Left lung (tissue), 10 donors: ENCODE measurements around the gene GRK7. TPM values are rescaled to one million over a fixed set of nuclear protein-coding genes. Genes with fewer than 3 reads are reported as not detected.
A peak's percentile ranks its signal among the peaks of the same experiment; 100 is the strongest.

Source experiments
- ATAC-seq: fragments of 200-7000 bp; cut with Tn5 transposase; one replicate; pipeline ENCODE4 v1.9.1; 2020; ENCODE audit warnings: moderate library complexity
- DNase-seq, 4 donors: peaks; one replicate each; pipeline ENCODE4 v3.0.0-alpha.2; 2013 to 2020
- H3K27ac ChIP-seq, 2 donors: fragments of 200-600 bp; sonication (generic) in 1 of 2; one replicate each; pipeline versions ENCODE4 v1.5.0 to v1.8.0; 2020 to 2021
- H3K27me3 ChIP-seq, 2 donors: fragments of 200-600 bp; sonication (generic) in 1 of 2; one replicate each; pipeline versions ENCODE4 v1.5.0 to v1.8.0; 2020 to 2021
- H3K36me3 ChIP-seq, 2 donors: fragments of 200-600 bp; sonication (generic) in 1 of 2; one replicate each; pipeline versions ENCODE4 v1.5.0 to v1.8.0; 2020 to 2021
- H3K4me1 ChIP-seq, 2 donors: fragments of 200-600 bp; one replicate each; pipeline ENCODE4 v1.8.0; 2021
- H3K4me3 ChIP-seq, 2 donors: fragments of 200-600 bp; sonication (generic) in 1 of 2; one replicate each; pipeline versions ENCODE4 v1.5.0 to v1.8.0; 2020 to 2021; ENCODE audit warnings: mild to moderate bottlenecking in 1 of 2
- H3K9me3 ChIP-seq, 2 donors: fragments of 200-600 bp; sonication (generic) in 1 of 2; one replicate each; pipeline versions ENCODE4 v1.5.0 to v1.8.0; 2020 to 2021
- CTCF ChIP-seq, 2 donors: fragments of 200-600 bp; sonication (generic) in 1 of 2; IDR thresholded peaks; one replicate each; pipeline versions ENCODE4 v1.5.0 to v1.8.0; 2021; ENCODE audit warnings: antibody characterized with exemption in 2 of 2
- intact Hi-C, 2 donors: fragments of 100-400 bp; cut with DNase I; formaldehyde crosslinking; loops; one replicate each; pipeline versions ENCODE4 v1.11.2 to v1.14.2; 2022
- polyA plus RNA-seq, 6 donors: library from polyadenylated mRNA; unstranded; fragments of 120-200 nt; gene quantifications; one replicate each; pipeline ENCODE4 v1.2.1, GENCODE V29; 2013; ENCODE audit not compliant: insufficient read length in 6 of 6
- total RNA-seq, 2 donors: library from RNA; stranded (reverse); fragmentation: NEBNext Ultra II Directional; extraction: Animal tissue kit (Norgen Biotek cat#: 25700); gene quantifications; one replicate each; pipeline ENCODE4 v1.2.1, GENCODE V29; 2021
- donor health status: DM: no; HTN: yes; CAD: no.
- donor health status: DM: no; HTN: no; CAD: no.

Gene GRK7
- total and polyA plus RNA-seq, 8 donors, result 0.06 to 0.19 (median 0.13) TPM; not detected in 2

GRCh38 chr3:141735176-141735575 is 28.0 kb upstream of the GRK7 start:
- Histone ChIP-seq H3K27me3 (no peaks in the 10 kb centered on the region), H3K4me3 (no peak overlapping the region), H3K4me1 (peaks cover 10 to 21% of the 10 kb centered on the region in 2 donors), H3K9me3 (no peaks in the 10 kb centered on the region), H3K27ac (no peak overlapping the region), H3K36me3 (no peaks in the 10 kb centered on the region)
- intact Hi-C loops, result loop anchor here in 1 of 2 donors (10.0 kb wide), 1 partner anchor 140 kb away; the partner anchor contains the start of gene ATP1B3
- ATAC-seq (no peak), DNase-seq (no peak)
- no peak for TF ChIP-seq CTCF (IDR thresholded peaks at IDR 0.05)

GRCh38 chr3:141735770-141736465 is 27.3 kb upstream of the GRK7 start:
- Histone ChIP-seq H3K36me3 (no peaks in the 10 kb centered on the region), H3K9me3 (no peaks in the 10 kb centered on the region), H3K27ac (no peak overlapping the region), H3K4me1 (peaks cover 12 to 28% of the 10 kb centered on the region in 2 donors), H3K4me3 (no peak overlapping the region), H3K27me3 (no peaks in the 10 kb centered on the region)
- ATAC-seq (no peak), DNase-seq (no peak)
- intact Hi-C loops, result loop anchor here in 1 of 2 donors (10.0 kb wide), 1 partner anchor 139 kb away; the partner anchor contains the start of gene ATP1B3
- TF ChIP-seq CTCF (IDR thresholded peaks at IDR 0.05), result no peak

GRCh38 chr3:141737093-141737492 is 26.1 kb upstream of the GRK7 start:
- DNase-seq (peak in 1 of 4 donors; percentile 42), ATAC-seq (no peak)
- intact Hi-C loops, result loop anchor here in 1 of 2 donors (10.0 kb wide), 1 partner anchor 138 kb away; the partner anchor contains the start of gene ATP1B3
- peak overlapping the region in 1 of 2 donors; percentile 69 for H3K4me3 ChIP-seq
- H3K36me3 ChIP-seq, result no peaks in the 10 kb centered on the region
- H3K27me3 ChIP-seq, result no peaks in the 10 kb centered on the region
- no peaks in the 10 kb centered on the region for H3K9me3 ChIP-seq
- TF ChIP-seq CTCF (IDR thresholded peaks at IDR 0.05), result no peak
- peaks cover 15 to 39% of the 10 kb centered on the region in 2 donors for H3K4me1 ChIP-seq
- peak overlapping the region in 1 of 2 donors; percentile 94 for H3K27ac ChIP-seq

- Histone ChIP-seq H3K36me3 (peaks cover 0 to under 1% of the 10 kb centered on the region in 2 donors), H3K9me3 (no peaks in the 10 kb centered on the region), H3K27me3 (no peaks in the 10 kb centered on the region), H3K4me1 (peaks cover 15 to 41% of the 10 kb centered on the region in 2 donors), H3K4me3 (peak overlapping the region in 1 of 2 donors; percentile 69), H3K27ac (peak overlapping the region; percentile 91 to 94)
- ATAC-seq (no peak), DNase-seq (no peak)
- no peak for TF ChIP-seq CTCF (IDR thresholded peaks at IDR 0.05)
- intact Hi-C loops, result loop anchor here in 1 of 2 donors (10.0 kb wide), 1 partner anchor 137 kb away; the partner anchor contains the start of gene ATP1B3
These were observed 25.6 kb upstream of the GRK7 start for GRCh38 chr3:141737678-141738021.
